VCaP (cell line): ENCODE results near the gene CEP41.

Source experiments
- H3K27ac ChIP-seq: fragments of 450-650 bp; 2 replicates; pipeline ENCODE4 v1.5.1; 2017
- CTCF ChIP-seq: fragments of 450-650 bp; conservative IDR thresholded peaks from 2 replicates; pipeline ENCODE4 v1.5.1; 2017; ENCODE audit warnings: mild to moderate bottlenecking, moderate library complexity

CEP41 gene

GRCh38 chr7:130485734-130486113 is 44.9 kb upstream of the CEP41 start:
- TF ChIP-seq CTCF, result no peak

GRCh38 chr7:130483031-130483430 is 42.2 kb upstream of the CEP41 start:
- no peak for TF ChIP-seq CTCF
- no peak overlapping the region for H3K27ac ChIP-seq

More at GRCh38 chr7:130485734-130486113, 44.9 kb upstream of the CEP41 start:
- H3K27ac ChIP-seq, result peak overlapping the region; percentile 82

- no peak overlapping the region for H3K27ac ChIP-seq
- TF ChIP-seq CTCF, result no peak
These were observed 41.1 kb upstream of the CEP41 start for GRCh38 chr7:130481898-130482297.

GRCh38 chr7:130479716-130480400 is 39.0 kb upstream of the CEP41 start:
- no peak overlapping the region for H3K27ac ChIP-seq
- TF ChIP-seq CTCF, result no peak

- H3K27ac ChIP-seq, result no peak overlapping the region
- TF ChIP-seq CTCF, result no peak
These were observed 38.2 kb upstream of the CEP41 start for GRCh38 chr7:130478991-130479390.

- no peak overlapping the region for H3K27ac ChIP-seq
- TF ChIP-seq CTCF, result no peak
These were observed 35.7 kb upstream of the CEP41 start for GRCh38 chr7:130476297-130477150.

GRCh38 chr7:130475776-130476175 is 35.0 kb upstream of the CEP41 start:
- TF ChIP-seq CTCF, result no peak
- no peak overlapping the region for H3K27ac ChIP-seq
